ENCODE results near the gene ITGA2.

The ITGA2 gene

DNA sequence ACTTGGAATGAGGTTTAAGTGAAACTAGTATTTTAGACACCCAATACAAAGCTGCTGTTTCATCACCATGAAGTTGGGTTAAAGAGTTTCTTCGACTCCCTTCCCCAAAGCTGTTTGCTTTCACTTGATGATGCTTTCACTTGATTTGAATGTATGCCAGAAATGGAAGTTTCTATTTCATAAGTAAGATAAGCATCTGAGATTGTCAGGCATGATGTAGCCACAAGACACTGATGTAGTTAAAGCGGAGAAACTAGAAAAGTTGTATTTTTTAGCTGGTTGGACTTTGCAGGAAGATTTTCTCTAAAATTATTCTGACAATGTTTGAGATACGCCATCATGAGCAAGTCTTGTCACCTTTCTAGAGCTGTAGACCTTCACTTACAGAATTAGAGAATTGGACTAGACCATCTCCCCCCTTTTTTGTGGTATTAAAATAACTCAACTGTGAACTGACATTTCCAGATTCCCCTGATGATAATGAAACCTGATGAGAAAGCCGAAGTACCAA is 100.4 kb downstream of the ITGA2 start:
- peak; percentile 55 for ATAC-seq
- TF ChIP-seq ZC3H10 (CRISPR knock-in tag; IDR thresholded peaks at IDR 0.05) (0 out of 2 replicates have a peak, but pooled peaks have one; percentile 12), ZNF70 (CRISPR knock-in tag; IDR thresholded peaks at IDR 0.05) (no peak)

DNA sequence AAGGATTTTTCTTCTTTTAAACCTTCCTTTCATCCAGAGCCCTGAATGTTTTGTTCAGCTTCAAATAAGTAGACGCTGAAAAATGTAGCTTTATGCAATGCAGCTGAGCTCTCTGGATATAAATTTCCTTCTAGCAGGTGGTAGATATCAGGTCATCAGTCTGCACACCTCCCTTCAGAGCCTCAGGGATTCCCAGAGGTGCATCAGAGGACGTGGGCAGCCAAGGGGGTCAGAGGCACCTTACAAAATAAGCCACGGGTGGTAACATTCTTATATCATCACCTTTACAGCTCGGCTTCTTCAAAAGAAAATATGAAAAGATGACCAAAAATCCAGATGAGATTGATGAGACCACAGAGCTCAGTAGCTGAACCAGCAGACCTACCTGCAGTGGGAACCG is 101.1 kb downstream of the ITGA2 start:
- TF ChIP-seq, protein P1, sequence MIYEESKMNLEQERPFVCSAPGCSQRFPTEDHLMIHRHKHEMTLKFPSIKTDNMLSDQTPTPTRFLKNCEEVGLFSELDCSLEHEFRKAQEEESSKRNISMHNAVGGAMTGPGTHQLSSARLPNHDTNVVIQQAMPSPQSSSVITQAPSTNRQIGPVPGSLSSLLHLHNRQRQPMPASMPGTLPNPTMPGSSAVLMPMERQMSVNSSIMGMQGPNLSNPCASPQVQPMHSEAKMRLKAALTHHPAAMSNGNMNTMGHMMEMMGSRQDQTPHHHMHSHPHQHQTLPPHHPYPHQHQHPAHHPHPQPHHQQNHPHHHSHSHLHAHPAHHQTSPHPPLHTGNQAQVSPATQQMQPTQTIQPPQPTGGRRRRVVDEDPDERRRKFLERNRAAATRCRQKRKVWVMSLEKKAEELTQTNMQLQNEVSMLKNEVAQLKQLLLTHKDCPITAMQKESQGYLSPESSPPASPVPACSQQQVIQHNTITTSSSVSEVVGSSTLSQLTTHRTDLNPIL (CRISPR knock-in tag; IDR thresholded peaks at IDR 0.05; ENCODE audit: low read depth) = no peak
- TF ChIP-seq ESRRG (CRISPR knock-in tag; IDR thresholded peaks at IDR 0.05) (no peak), ZNF8 (CRISPR knock-in tag; IDR thresholded peaks at IDR 0.05) (no peak), SNAI2 (CRISPR knock-in tag; IDR thresholded peaks at IDR 0.05) (no peak)

DNA sequence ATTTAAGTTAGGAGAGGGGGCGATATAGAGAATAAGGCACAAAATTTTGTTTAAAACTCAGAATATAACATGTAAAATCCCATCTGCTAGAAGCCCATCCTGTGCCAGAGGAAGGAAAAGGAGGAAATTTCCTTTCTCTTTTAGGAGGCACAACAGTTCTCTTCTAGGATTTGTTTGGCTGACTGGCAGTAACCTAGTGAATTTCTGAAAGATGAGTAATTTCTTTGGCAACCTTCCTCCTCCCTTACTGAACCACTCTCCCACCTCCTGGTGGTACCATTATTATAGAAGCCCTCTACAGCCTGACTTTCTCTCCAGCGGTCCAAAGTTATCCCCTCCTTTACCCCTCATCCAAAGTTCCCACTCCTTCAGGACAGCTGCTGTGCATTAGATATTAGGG is 102.1 kb downstream of the ITGA2 start:
- TF ChIP-seq ARNTL (CRISPR knock-in tag; IDR thresholded peaks at IDR 0.05; ENCODE audit: borderline replicate concordance, low read depth) = no peak
- TF ChIP-seq PPARA (CRISPR knock-in tag; IDR thresholded peaks at IDR 0.05; ENCODE audit: borderline replicate concordance) = no peak
- no peak for TF ChIP-seq SNAI2 (CRISPR knock-in tag; IDR thresholded peaks at IDR 0.05)
- TF ChIP-seq ZNF565 (CRISPR knock-in tag; conservative IDR thresholded peaks at IDR 0.05; ENCODE audit: low read depth) = no peak
- TF ChIP-seq, protein P1 (CRISPR knock-in tag; IDR thresholded peaks at IDR 0.05; ENCODE audit: low read depth) = no peak
- TF ChIP-seq POU6F1 (CRISPR knock-in tag; IDR thresholded peaks at IDR 0.05; ENCODE audit: borderline replicate concordance, low read depth) = no peak
- no peak for TF ChIP-seq RARB (CRISPR knock-in tag; IDR thresholded peaks at IDR 0.05)
- TF ChIP-seq ZFP3 (CRISPR knock-in tag; IDR thresholded peaks at IDR 0.05) = no peak
- TF ChIP-seq ZC3H10 (CRISPR knock-in tag; IDR thresholded peaks at IDR 0.05) = no peak
- no peak for TF ChIP-seq BACH2 (CRISPR knock-in tag; IDR thresholded peaks at IDR 0.05; ENCODE audit: borderline replicate concordance)
- TF ChIP-seq OSR1 (CRISPR knock-in tag; IDR thresholded peaks at IDR 0.05) = no peak
- TF ChIP-seq CSDC2 (CRISPR knock-in tag; IDR thresholded peaks at IDR 0.05) = no peak
- no peak for TF ChIP-seq ZNF8 (CRISPR knock-in tag; IDR thresholded peaks at IDR 0.05)
- TF ChIP-seq, protein P2, sequence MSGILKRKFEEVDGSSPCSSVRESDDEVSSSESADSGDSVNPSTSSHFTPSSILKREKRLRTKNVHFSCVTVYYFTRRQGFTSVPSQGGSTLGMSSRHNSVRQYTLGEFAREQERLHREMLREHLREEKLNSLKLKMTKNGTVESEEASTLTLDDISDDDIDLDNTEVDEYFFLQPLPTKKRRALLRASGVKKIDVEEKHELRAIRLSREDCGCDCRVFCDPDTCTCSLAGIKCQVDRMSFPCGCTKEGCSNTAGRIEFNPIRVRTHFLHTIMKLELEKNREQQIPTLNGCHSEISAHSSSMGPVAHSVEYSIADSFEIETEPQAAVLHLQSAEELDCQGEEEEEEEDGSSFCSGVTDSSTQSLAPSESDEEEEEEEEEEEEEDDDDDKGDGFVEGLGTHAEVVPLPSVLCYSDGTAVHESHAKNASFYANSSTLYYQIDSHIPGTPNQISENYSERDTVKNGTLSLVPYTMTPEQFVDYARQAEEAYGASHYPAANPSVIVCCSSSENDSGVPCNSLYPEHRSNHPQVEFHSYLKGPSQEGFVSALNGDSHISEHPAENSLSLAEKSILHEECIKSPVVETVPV (CRISPR knock-in tag; IDR thresholded peaks at IDR 0.05) = no peak
- TF ChIP-seq, protein P3, sequence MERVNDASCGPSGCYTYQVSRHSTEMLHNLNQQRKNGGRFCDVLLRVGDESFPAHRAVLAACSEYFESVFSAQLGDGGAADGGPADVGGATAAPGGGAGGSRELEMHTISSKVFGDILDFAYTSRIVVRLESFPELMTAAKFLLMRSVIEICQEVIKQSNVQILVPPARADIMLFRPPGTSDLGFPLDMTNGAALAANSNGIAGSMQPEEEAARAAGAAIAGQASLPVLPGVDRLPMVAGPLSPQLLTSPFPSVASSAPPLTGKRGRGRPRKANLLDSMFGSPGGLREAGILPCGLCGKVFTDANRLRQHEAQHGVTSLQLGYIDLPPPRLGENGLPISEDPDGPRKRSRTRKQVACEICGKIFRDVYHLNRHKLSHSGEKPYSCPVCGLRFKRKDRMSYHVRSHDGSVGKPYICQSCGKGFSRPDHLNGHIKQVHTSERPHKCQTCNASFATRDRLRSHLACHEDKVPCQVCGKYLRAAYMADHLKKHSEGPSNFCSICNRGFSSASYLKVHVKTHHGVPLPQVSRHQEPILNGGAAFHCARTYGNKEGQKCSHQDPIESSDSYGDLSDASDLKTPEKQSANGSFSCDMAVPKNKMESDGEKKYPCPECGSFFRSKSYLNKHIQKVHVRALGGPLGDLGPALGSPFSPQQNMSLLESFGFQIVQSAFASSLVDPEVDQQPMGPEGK (CRISPR knock-in tag; IDR thresholded peaks at IDR 0.05; ENCODE audit: borderline replicate concordance) = no peak
- no peak for TF ChIP-seq GLIS3 (CRISPR knock-in tag; IDR thresholded peaks at IDR 0.05)
- ATAC-seq = peak; percentile 62

More for the DNA sequence above, 101.1 kb downstream of the ITGA2 start:
- ATAC-seq = no peak

GRCh38 chr5:53092242-53092641 is 103.1 kb downstream of the ITGA2 start:
- ATAC-seq = no peak
- TF ChIP-seq GLIS3 (CRISPR knock-in tag; IDR thresholded peaks at IDR 0.05) (no peak), ZNF565 (CRISPR knock-in tag; conservative IDR thresholded peaks at IDR 0.05; ENCODE audit: low read depth) (no peak), OSR1 (CRISPR knock-in tag; IDR thresholded peaks at IDR 0.05) (no peak)

- no peak for ATAC-seq
- no peak for TF ChIP-seq TOX (CRISPR knock-in tag; IDR thresholded peaks at IDR 0.05; ENCODE audit: borderline replicate concordance)
- no peak for TF ChIP-seq ZFP30 (CRISPR knock-in tag; IDR thresholded peaks at IDR 0.05)
- no peak for TF ChIP-seq BACH2 (CRISPR knock-in tag; IDR thresholded peaks at IDR 0.05; ENCODE audit: borderline replicate concordance)
- TF ChIP-seq ZFP3 (CRISPR knock-in tag; IDR thresholded peaks at IDR 0.05) = no peak
- TF ChIP-seq TCF4 (CRISPR knock-in tag; IDR thresholded peaks at IDR 0.05; ENCODE audit: borderline replicate concordance) = no peak
- TF ChIP-seq, protein P1 (CRISPR knock-in tag; IDR thresholded peaks at IDR 0.05; ENCODE audit: low read depth) = no peak
- TF ChIP-seq ESRRG (CRISPR knock-in tag; IDR thresholded peaks at IDR 0.05) = no peak
- TF ChIP-seq ZC3H10 (CRISPR knock-in tag; IDR thresholded peaks at IDR 0.05) = no peak
- TF ChIP-seq ARNTL (CRISPR knock-in tag; IDR thresholded peaks at IDR 0.05; ENCODE audit: borderline replicate concordance, low read depth) = no peak
- no peak for TF ChIP-seq ZNF70 (CRISPR knock-in tag; IDR thresholded peaks at IDR 0.05)
- TF ChIP-seq, protein P2 (CRISPR knock-in tag; IDR thresholded peaks at IDR 0.05) = no peak
- no peak for TF ChIP-seq ISL1 (CRISPR knock-in tag; IDR thresholded peaks at IDR 0.05)
- no peak for TF ChIP-seq RARB (CRISPR knock-in tag; IDR thresholded peaks at IDR 0.05)
Observed at GRCh38 chr5:53095217-53095616, 106.1 kb downstream of the ITGA2 start.

All from SK-N-SH treated with all-trans-retinoic acid at 6 μM for 48 hours (cell line).